Peyer's patch (tissue), 4 donors: ENCODE measurements around the gene LRBA.

Experiments used
- POLR2A ChIP-seq, 2 donors: fragments of 450-650 bp; IDR thresholded peaks; one replicate each; pipeline ENCODE4 v1.5.1; 2017; ENCODE audit warnings: antibody characterized with exemption in 2 of 2, mild to moderate bottlenecking in 2 of 2, moderate library complexity in 2 of 2
- TF ChIP-seq, protein P1 (sequence below), 6 experiments: fragments of 450-650 bp in 4 of 6; fragments of 200-600 bp in 2 of 6; sonication (generic) in 1 of 6; IDR thresholded peaks; one replicate each; pipeline ENCODE4 v1.5.1; 2017 to 2019; ENCODE audit warnings: antibody characterized with exemption in 6 of 6, mild to moderate bottlenecking in 3 of 6, moderate library complexity in 1 of 6

DNA sequence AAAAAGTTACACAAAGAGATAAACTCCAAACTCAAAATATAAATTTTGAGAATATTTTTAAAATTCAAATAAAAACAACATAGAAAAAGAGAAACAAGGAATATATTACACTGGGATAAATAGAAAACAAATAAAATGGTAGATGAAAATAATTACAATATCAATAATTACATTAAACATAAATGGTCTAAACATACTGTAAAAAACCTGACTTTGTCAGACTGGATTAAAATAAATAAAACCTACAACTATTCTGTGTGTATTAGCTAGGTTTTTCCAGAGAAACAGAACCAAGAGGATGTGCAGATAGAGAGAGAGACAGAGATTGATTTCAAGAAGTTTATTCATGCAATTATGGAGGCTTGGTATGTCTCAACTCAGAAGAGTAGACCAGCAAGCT lies 126.5 kb downstream of the LRBA start:
- TF ChIP-seq, protein P1, sequence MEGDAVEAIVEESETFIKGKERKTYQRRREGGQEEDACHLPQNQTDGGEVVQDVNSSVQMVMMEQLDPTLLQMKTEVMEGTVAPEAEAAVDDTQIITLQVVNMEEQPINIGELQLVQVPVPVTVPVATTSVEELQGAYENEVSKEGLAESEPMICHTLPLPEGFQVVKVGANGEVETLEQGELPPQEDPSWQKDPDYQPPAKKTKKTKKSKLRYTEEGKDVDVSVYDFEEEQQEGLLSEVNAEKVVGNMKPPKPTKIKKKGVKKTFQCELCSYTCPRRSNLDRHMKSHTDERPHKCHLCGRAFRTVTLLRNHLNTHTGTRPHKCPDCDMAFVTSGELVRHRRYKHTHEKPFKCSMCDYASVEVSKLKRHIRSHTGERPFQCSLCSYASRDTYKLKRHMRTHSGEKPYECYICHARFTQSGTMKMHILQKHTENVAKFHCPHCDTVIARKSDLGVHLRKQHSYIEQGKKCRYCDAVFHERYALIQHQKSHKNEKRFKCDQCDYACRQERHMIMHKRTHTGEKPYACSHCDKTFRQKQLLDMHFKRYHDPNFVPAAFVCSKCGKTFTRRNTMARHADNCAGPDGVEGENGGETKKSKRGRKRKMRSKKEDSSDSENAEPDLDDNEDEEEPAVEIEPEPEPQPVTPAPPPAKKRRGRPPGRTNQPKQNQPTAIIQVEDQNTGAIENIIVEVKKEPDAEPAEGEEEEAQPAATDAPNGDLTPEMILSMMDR (IDR thresholded peaks at IDR 0.05) = no peak
- TF ChIP-seq POLR2A (IDR thresholded peaks at IDR 0.05) = no peak
